Activated CD4-positive, alpha-beta memory T cell treated with anti-CD3 and anti-CD28 coated beads, Interleukin-2, amount 10 ng/mL, durations not matched to agents 7 days and 5 days (primary cell): ENCODE results near the gene SYNCRIP. TPM values are rescaled to one million over a fixed set of nuclear protein-coding genes. Genes with fewer than 3 reads are reported as not detected.
"Not testable (repeated sequence)": the region's sequence is repeated elsewhere in the genome, so short reads cannot be mapped to it uniquely, and the experiment has no call there.

Source experiments
- CTCF ChIA-PET: fragments of 350-600 bp; sonication (Branson Sonifier 250); formaldehyde crosslinking; loops from one replicate; lab custom pipeline; 2021; ENCODE audit warnings: antibody characterized with exemption, inconsistent platforms; lab: Charles Lee
- POLR2A ChIA-PET: fragments of 350-600 bp; sonication (Branson Sonifier 250); formaldehyde crosslinking; loops from one replicate; lab custom pipeline; 2021; ENCODE audit warnings: antibody characterized with exemption; lab: Charles Lee
- DNase-seq: peaks from one replicate; pipeline ENCODE4 v3.0.0-alpha.2; 2020
- H3K27ac Mint-ChIP-seq: one replicate; pipeline ENCODE4 v1.8.0; 2021; ENCODE audit warnings: mild to moderate bottlenecking, mixed read lengths
- H3K27me3 Mint-ChIP-seq: one replicate; pipeline ENCODE4 v1.8.0; 2021; ENCODE audit warnings: mixed read lengths
- H3K36me3 Mint-ChIP-seq: one replicate; pipeline ENCODE4 v1.8.0; 2021; ENCODE audit warnings: low read depth, mixed read lengths
- H3K4me1 Mint-ChIP-seq: one replicate; pipeline ENCODE4 v1.8.0; 2021; ENCODE audit warnings: mixed read lengths
- H3K4me3 Mint-ChIP-seq: one replicate; pipeline ENCODE4 v1.8.0; 2021; ENCODE audit warnings: mild to moderate bottlenecking, mixed read lengths
- H3K9me3 Mint-ChIP-seq: one replicate; pipeline ENCODE4 v1.8.0; 2021; ENCODE audit warnings: mixed read lengths
- total RNA-seq, 2 experiments: library from RNA; stranded (reverse); gene quantifications; one replicate each; pipeline ENCODE4 v1.2.3, GENCODE V29; 2021

SYNCRIP gene
- total RNA-seq, 2 experiments from 2014 or later = 100.0 to 101 TPM

DNA sequence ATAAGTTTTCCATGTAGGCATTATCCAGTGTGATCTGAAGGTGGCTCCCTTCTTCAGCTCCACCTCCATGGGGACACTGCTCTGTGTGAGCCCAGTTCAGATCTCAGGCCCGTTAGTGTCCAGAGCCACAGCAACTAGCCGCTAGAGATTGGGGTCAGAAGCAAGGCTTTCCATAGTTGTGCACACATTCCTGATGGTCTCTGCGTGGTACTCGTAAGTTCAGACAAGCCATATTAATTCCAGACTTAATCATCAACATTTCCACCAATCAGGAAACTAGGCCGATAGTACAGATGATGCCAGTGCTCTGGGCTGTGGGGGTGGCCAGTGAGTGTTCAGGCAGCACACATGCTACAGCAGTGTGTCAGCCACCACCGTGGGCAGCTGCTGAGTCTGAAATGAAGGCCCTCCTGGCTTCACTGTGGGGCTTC is 17.5 kb upstream of the SYNCRIP start:
- Mint-ChIP-seq H3K27me3 (peaks cover 8% of the 10 kb centered on the region), H3K4me3 (no peak overlapping the region)
- POLR2A ChIA-PET = interaction anchor here (0.6 to 0.9 kb wide), 2 partner anchors 18 to 172 kb away, joined by 3 to 5 read pairs; no protein-coding TSS in a partner anchor

DNA sequence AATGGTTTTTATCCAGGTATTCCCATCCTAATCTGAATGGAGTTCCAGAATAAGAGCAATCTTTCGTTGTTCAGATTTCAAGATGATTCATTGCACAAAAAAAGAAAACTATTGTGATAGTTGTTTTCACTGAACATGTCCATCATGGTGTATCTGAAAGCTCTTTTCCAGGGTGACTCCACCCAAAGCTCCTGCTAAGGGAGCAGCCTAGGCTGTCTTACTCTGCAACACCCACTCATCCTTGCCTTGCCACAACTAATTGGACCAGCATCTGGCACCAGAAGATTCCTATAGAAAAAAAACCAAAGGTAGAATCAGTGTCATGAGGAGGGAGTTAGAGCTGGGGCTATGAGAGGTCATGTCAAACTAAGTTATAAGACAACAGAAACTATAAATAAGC is 7.9 kb upstream of the SYNCRIP start:
- H3K36me3 Mint-ChIP-seq = no peaks in the 10 kb centered on the region
- ChIA-PET CTCF (interaction anchor here (1.0 kb wide), 1 partner anchor 11 kb away, joined by 4 read pairs; no protein-coding TSS in a partner anchor), POLR2A (interaction anchor here (2.4 kb wide), 1 partner anchor 27 kb away, joined by 12 read pairs; no protein-coding TSS in a partner anchor)
- H3K9me3 Mint-ChIP-seq = peaks cover 4% of the 10 kb centered on the region
- no peak overlapping the region for H3K4me3 Mint-ChIP-seq
- peaks cover 4% of the 10 kb centered on the region for H3K27me3 Mint-ChIP-seq
- DNase-seq = no peak
- no peak overlapping the region for H3K27ac Mint-ChIP-seq
- H3K4me1 Mint-ChIP-seq = peaks cover under 1% of the 10 kb centered on the region

More for the DNA sequence above, 17.5 kb upstream of the SYNCRIP start:
- Mint-ChIP-seq H3K4me1 (no peaks in the 10 kb centered on the region), H3K9me3 (peaks cover 9% of the 10 kb centered on the region), H3K27ac (no peak overlapping the region), H3K36me3 (peaks cover 2% of the 10 kb centered on the region)
- no peak for DNase-seq
- CTCF ChIA-PET = no interaction called here

- CTCF ChIA-PET = interaction anchor here (0.6 to 8.8 kb wide), 4 partner anchors 11 to 33 kb away, joined by 3 to 116 read pairs (median 15); no protein-coding TSS in a partner anchor
- Mint-ChIP-seq H3K36me3 (peaks cover 34% of the 10 kb centered on the region), H3K27ac (peak overlapping the region; percentile 79), H3K4me1 (peaks cover 37% of the 10 kb centered on the region), H3K9me3 (peaks cover 4% of the 10 kb centered on the region), H3K27me3 (peaks cover 4% of the 10 kb centered on the region), H3K4me3 (peak overlapping the region; percentile 76)
- POLR2A ChIA-PET = interaction anchor here (0.8 to 13.8 kb wide), 14 partner anchors 8 to 195 kb away, joined by 3 to 1187 read pairs (median 4); partner anchors contain the start of genes NT5E and SNX14
- DNase-seq = no peak
These were observed 1.6 kb upstream of the SYNCRIP start for GRCh38 chr6:85644279-85644762.

- Mint-ChIP-seq H3K27me3 (peaks cover 4% of the 10 kb centered on the region), H3K9me3 (peaks cover 4% of the 10 kb centered on the region), H3K4me1 (peaks cover 43% of the 10 kb centered on the region), H3K36me3 (peaks cover 40% of the 10 kb centered on the region), H3K4me3 (peak overlapping the region; percentile 92), H3K27ac (peak overlapping the region; percentile 99)
- peak; percentile 80 for DNase-seq
- CTCF ChIA-PET = interaction anchor here (0.6 to 8.8 kb wide), 4 partner anchors 12 to 33 kb away, joined by 3 to 116 read pairs (median 15); no protein-coding TSS in a partner anchor
- POLR2A ChIA-PET = interaction anchor here (0.8 to 13.8 kb wide), 20 partner anchors 9 to 194 kb away, joined by 3 to 1187 read pairs (median 4); partner anchors contain the start of genes NT5E and SNX14
These were observed 1.0 kb upstream of the SYNCRIP start for GRCh38 chr6:85643537-85644278.

- H3K27me3 Mint-ChIP-seq = no peaks in the 10 kb centered on the region
- POLR2A ChIA-PET = interaction anchor here (0.7 to 13.8 kb wide), 21 partner anchors 8 to 192 kb away, joined by 3 to 1187 read pairs (median 5); partner anchors contain the start of genes NT5E and SNX14
- CTCF ChIA-PET = interaction anchor here (0.8 to 8.8 kb wide), 3 partner anchors 28 to 35 kb away, joined by 3 to 116 read pairs (median 27); no protein-coding TSS in a partner anchor
- DNase-seq = peak; percentile 64
- peak overlapping the region; percentile 92 for H3K4me3 Mint-ChIP-seq
- peaks cover 56% of the 10 kb centered on the region for H3K4me1 Mint-ChIP-seq
- peak overlapping the region; percentile 99 for H3K27ac Mint-ChIP-seq
- peaks cover 54% of the 10 kb centered on the region for H3K36me3 Mint-ChIP-seq
- no peaks in the 10 kb centered on the region for H3K9me3 Mint-ChIP-seq
These were observed 551 bp downstream of the SYNCRIP start for GRCh38 chr6:85641897-85642773.

GRCh38 chr6:85641522-85641896 is 1.2 kb downstream of the SYNCRIP start:
- H3K4me3 Mint-ChIP-seq = peak overlapping the region; percentile 92
- POLR2A ChIA-PET = interaction anchor here (0.9 to 13.8 kb wide), 8 partner anchors 12 to 48 kb away, joined by 3 to 1187 read pairs (median 7); partner anchors contain the start of gene SNX14

DNA sequence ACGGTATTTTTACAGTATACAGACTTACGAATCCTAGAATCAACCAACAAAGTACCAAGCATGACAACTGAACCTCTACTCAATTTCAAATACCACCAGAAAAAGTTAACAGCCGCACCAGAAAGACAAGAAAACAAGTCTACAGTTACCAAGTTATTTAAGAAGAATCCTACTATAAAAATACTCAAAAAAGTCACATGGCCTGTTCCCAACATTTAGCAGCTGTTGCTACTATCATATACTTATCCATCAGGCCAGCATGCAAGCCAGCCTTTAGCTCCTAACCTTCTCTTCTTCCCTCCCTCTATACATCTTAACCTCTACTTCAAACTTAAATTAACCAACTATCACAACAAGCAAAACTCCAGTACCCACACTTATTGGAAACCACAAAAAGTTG is 1.9 kb downstream of the SYNCRIP start:
- Mint-ChIP-seq H3K27me3 (no peaks in the 10 kb centered on the region), H3K4me1 (peaks cover 61% of the 10 kb centered on the region), H3K27ac (peak overlapping the region; percentile 99), H3K36me3 (peaks cover 65% of the 10 kb centered on the region), H3K9me3 (no peaks in the 10 kb centered on the region), H3K4me3 (peak overlapping the region; percentile 92)
- ChIA-PET CTCF (interaction anchor here (5.5 to 8.8 kb wide), 2 partner anchors 29 to 36 kb away, joined by 27 to 116 read pairs; no protein-coding TSS in a partner anchor), POLR2A (interaction anchor here (0.9 to 13.8 kb wide), 8 partner anchors 11 to 48 kb away, joined by 3 to 1187 read pairs (median 4); partner anchors contain the start of gene SNX14)
- no peak for DNase-seq

More at GRCh38 chr6:85641522-85641896, 1.2 kb downstream of the SYNCRIP start:
- CTCF ChIA-PET = interaction anchor here (5.5 to 8.8 kb wide), 2 partner anchors 29 to 35 kb away, joined by 27 to 116 read pairs; no protein-coding TSS in a partner anchor
- no peak for DNase-seq
- Mint-ChIP-seq H3K27ac (peak overlapping the region; percentile 99), H3K27me3 (no peaks in the 10 kb centered on the region), H3K4me1 (peaks cover 59% of the 10 kb centered on the region), H3K9me3 (no peaks in the 10 kb centered on the region), H3K36me3 (peaks cover 61% of the 10 kb centered on the region)

GRCh38 chr6:85637579-85637978 is 5.1 kb downstream of the SYNCRIP start:
- no peaks in the 10 kb centered on the region for H3K27me3 Mint-ChIP-seq
- H3K4me1 Mint-ChIP-seq = peaks cover 60% of the 10 kb centered on the region
- no peak overlapping the region for H3K27ac Mint-ChIP-seq
- ChIA-PET CTCF (interaction anchor here (1.0 to 8.8 kb wide), 2 partner anchors 28 to 39 kb away, joined by 3 to 116 read pairs; no protein-coding TSS in a partner anchor), POLR2A (interaction anchor here (2.9 to 13.8 kb wide), 2 partner anchors 28 to 37 kb away, joined by 15 to 1187 read pairs; no protein-coding TSS in a partner anchor)
- H3K4me3 Mint-ChIP-seq = no peak overlapping the region
- no peaks in the 10 kb centered on the region for H3K9me3 Mint-ChIP-seq
- H3K36me3 Mint-ChIP-seq = peaks cover 86% of the 10 kb centered on the region
- no peak for DNase-seq

GRCh38 chr6:85632164-85632942 is 10.3 kb downstream of the SYNCRIP start:
- H3K4me3 Mint-ChIP-seq = no peak overlapping the region
- peaks cover 82% of the 10 kb centered on the region for H3K36me3 Mint-ChIP-seq
- ChIA-PET CTCF (no interaction called here), POLR2A (interaction anchor here (0.8 to 4.9 kb wide), 8 partner anchors 8 to 46 kb away, joined by 3 to 38 read pairs (median 4); partner anchors contain the start of gene SYNCRIP)
- peaks cover 46% of the 10 kb centered on the region for H3K4me1 Mint-ChIP-seq
- no peaks in the 10 kb centered on the region for H3K27me3 Mint-ChIP-seq
- no peak for DNase-seq
- H3K9me3 Mint-ChIP-seq = no peaks in the 10 kb centered on the region
- no peak overlapping the region for H3K27ac Mint-ChIP-seq

DNA sequence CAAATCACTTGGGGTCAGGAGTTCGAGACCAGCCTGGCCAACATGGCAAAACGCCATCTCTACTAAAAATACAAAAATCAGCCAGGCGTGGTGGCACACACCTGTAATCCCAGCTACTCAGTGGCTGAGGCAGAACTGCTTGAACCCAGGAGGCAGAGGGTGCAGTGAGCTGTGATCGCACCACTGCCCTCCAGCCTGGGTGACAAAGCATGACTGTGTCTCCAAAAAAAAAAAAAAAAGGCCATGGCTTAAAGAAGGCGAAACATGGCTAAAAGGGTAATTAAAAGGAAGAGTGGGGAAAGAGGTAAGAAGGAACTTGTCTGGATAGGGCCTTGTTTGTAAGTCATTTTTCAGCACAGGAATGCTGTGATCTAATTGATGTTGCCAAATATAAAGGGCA is 11.6 kb downstream of the SYNCRIP start:
- POLR2A ChIA-PET = interaction anchor here (0.8 to 4.9 kb wide), 9 partner anchors 9 to 47 kb away, joined by 3 to 38 read pairs (median 4); partner anchors contain the start of genes SNX14 and SYNCRIP
- Mint-ChIP-seq H3K36me3 (peaks cover 82% of the 10 kb centered on the region), H3K4me1 (peaks cover 42% of the 10 kb centered on the region)
- not testable (repeated sequence) for H3K27me3 Mint-ChIP-seq, H3K27ac Mint-ChIP-seq, H3K9me3 Mint-ChIP-seq, H3K4me3 Mint-ChIP-seq, DNase-seq
- CTCF ChIA-PET = interaction anchor here (2.0 kb wide), 1 partner anchor 9 kb away, joined by 6 read pairs; no protein-coding TSS in a partner anchor

GRCh38 chr6:85628353-85628752 is 14.3 kb downstream of the SYNCRIP start:
- Mint-ChIP-seq H3K27ac (no peak overlapping the region), H3K36me3 (peaks cover 85% of the 10 kb centered on the region), H3K27me3 (no peaks in the 10 kb centered on the region), H3K4me1 (peaks cover 54% of the 10 kb centered on the region), H3K4me3 (no peak overlapping the region), H3K9me3 (no peaks in the 10 kb centered on the region)
- ChIA-PET POLR2A (interaction anchor here (1.4 to 5.1 kb wide), 4 partner anchors 12 to 50 kb away, joined by 6 to 38 read pairs (median 18); partner anchors contain the start of gene SYNCRIP), CTCF (no interaction called here)
- DNase-seq = no peak
